ENCODE data around the gene MVB12B.
"Not testable (repeated sequence)": the region's sequence is repeated elsewhere in the genome, so short reads cannot be mapped to it uniquely, and the experiment has no call there.

MVB12B gene

DNA sequence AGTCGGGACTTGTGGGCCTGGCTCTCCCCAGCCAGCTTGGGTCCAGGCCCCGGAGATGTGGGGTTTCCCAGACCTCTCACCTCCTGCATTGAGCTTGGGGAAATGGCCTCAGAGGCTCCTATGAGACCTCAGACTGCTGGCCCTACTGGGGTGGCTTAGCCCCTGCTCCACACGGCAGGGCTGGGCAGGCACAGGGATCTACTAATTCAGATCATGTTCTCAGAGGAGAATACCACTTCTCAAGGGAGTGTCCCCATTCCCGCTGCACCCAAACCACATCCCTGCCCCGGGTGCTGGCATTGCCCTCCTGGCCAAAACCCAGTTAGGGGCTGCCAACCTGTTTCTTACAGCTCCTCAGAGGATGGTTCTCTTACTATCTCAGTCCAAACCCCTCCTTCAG, 205.0 kb downstream of the MVB12B start:
- no peak for DNase-seq (ENCODE audit: low read depth in 2 of 3, low spot score in 2 of 3)

DNA sequence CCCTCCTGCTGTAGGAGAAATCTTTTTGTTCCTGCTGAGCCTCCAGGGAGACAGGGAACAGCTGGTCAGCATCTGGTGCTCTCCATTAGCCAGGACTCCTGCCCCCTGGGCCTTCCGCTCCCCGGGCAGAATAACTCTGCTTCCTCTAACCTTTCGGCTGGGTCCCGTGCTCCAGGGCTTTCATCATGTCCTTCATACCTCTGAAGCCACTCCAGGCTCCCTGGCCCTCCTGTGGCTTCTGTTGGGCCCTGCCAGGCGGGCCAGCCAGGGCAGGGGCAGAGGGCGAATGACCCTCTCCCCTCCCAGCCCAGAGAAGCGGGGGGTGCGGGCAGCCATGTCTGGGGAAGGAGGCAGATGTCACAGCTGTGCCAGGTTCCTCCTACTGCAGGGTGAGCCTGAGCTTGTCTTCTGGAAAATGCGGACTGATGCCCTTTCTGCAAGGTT, 205.4 kb downstream of the MVB12B start:
- no peak for DNase-seq (ENCODE audit: low read depth in 2 of 3, low spot score in 2 of 3)

DNA sequence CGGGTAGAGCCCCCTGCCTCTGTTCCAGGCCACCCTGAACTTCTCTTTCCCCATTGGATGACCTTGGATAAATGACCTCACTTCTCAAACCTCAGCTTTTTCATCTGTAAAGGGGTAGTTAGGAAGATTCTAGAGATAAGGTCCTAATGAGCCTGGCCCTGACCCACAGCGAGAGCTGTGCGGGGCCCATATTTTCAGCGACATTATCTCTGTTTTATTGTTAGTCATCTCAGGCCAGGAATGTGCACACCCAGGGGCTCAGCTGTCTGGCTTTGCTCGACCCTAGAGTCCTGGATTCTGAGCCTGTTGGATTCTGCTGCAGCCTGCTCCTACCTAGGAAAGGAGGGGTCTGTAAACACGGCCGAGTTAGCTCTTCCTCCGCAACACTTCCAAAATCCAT, 205.9 kb downstream of the MVB12B start:
- DNase-seq (ENCODE audit: low read depth in 2 of 3, low spot score in 2 of 3) = no peak

DNA sequence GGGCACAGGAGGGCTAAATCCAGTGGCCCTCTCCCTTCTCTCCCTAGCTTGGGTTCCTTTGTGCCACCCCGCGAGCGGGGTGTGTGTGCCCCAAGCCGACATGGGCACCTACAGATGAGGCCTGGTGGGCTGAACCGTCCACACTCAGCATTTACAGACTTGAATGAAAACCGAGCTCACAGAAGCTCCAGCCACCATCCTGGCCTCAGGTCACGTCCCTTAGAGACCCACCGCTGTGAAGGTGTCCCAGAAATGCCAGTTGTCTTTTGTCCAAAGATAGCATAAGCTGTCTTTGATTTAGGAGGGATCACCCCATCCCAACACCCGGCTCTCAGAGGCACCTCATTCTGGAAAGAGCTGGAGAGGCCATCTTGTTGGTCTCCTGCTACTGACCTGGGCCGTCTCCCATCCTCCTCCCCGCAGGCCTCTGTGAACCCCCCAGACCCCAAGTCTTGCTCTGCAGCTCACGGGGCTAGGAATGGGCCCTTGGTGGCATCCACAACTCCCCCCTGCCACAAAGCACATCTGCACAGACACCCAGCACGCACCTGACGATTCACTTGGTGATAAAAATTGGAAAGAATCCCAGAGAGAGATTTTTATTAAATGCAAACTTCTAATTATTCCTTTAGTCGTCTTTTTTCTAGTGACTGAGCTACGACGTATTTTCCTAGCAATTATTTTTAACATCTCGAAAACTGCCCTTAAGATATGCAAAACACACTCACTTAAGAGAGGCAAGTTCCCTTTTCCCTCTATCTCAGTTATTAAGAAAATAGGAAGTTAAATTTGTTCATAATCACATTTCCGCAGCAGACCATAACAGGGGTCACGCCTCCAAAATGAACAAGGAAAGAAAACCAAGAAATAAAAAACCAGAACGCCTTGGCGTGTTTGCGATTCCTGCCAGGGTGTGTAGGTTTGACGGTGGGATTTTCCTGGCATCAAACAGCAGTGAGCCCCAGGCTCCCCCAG, 206.6 kb downstream of the MVB12B start:
- DNase-seq (ENCODE audit: low read depth in 2 of 3, low spot score in 2 of 3) = no peak

DNA sequence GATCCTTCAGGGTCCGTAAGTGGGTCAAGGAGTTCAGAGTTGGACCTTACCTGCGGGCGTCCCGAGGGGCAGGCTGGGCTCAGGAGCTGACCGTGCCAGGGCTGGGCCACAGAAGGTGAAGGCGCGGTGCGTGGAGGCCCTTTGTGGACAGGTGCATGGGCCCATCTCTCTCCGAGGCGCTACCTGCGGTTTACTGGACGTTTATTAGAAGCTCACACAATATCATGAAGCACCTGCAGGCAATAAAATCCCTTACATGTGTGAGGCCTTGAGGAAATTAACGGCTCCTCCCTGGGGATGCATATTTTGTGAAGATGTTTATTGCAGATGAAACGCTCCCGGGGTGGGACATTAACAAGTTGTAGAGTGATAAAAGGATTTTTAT, 207.3 kb downstream of the MVB12B start:
- DNase-seq (ENCODE audit: low read depth in 2 of 3, low spot score in 2 of 3) = no peak

DNA sequence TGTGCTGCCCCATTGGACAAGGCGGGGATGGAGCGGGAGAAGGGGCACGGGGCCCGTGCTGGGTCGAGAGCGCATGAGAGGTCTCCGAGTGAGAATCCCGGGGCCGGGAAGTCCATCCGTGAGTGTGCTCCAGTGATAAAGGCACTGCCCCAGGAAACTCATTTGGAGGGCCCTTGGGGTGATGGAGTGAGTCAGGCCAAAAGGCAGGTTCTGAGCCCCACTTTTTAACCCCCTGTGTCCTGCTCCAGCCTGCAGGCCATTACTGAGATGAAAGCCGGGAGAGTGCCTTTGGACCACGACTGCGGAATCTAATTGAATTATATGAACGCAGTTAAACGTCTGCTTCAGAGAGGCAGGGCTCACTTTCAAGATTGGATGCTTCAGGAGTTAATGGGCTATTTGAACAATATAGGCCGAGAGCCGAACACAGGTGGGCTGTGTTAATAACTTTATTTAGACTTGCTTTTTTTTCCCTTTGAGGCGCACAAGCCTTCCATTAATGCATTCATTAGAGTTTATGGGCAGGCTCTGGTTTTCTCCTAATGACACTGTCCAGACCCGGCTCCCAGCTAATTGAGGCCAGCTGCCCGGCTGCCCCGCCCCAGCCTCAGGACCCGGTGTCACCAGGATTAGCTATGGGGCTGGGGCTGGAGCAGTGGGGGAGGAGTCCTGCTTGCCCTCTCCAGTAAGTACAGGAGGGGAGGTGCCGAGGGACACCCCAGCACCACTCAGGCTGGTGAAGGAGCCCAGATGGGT, 208.0 kb downstream of the MVB12B start:
- DNase-seq (ENCODE audit: low read depth in 2 of 3, low spot score in 2 of 3) = no peak

DNA sequence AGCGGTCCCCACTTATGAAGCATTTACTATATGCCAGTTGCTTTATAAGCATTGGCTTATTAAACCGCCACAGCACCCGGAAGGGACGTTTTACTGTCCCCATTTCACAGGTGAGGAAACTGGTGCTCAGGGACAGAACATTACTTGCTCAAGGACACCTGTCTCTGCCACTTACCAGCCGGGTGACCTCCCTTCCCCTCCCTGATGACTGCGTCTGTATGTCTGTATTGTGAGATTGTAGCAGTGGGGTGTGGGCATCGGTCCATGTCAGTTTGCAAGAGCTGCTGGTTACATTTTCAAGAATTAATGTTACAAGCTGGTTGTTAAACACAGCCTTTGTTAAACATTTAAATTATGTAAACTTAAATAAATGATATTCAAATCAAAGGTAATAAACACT, 209.5 kb downstream of the MVB12B start:
- DNase-seq (ENCODE audit: low read depth in 2 of 3, low spot score in 2 of 3) = no peak

DNA sequence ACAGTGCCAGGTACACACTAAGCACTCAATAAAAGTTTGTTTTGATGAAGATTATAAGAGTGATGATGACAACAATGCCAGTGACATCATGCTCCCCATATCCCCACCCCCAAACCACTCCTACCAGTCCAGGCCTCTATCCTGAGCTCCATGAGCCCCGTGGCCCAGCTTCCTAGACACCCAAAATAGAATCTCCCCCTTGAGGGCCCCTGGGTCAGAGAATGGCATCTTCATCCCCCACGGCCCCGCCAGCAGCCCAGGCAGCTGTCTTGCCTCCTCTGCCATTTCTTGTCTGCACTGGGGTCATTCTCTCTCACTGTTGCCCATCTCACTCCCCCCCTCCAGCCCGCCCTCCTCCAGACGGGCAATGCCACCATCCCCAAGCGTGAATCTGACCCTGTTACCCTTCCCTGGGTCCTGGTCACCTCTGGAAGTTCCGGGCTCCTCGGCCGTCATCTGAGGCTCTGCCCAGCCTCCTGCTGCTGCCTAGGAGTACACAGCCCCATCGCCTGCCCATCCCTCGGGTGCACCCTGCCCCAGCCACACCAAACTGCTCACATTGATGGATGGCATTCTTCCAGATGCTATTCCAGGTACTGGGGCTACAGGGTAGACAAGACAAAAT, 210.3 kb downstream of the MVB12B start:
- DNase-seq (ENCODE audit: low read depth in 2 of 3, low spot score in 2 of 3) = no peak

DNA sequence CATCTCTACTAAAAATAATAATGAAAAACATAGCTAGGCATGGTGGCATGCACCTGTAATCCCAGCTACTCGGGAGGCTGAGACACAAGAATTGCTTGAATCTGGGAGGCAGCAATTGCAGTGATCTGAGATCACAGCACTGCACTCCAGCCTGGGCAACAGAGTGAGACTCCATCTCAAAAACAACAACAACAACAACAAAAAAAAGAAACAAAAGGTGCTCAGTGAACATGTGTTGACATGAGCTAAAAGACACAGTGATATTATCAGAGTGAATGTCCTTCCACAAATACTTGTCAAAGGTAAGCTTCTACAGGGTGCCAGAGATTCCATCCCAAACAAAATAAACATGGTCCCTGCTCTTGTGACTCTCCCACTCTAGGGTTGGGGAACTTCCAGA, 211.9 kb downstream of the MVB12B start:
- DNase-seq (ENCODE audit: low read depth in 2 of 3, low spot score in 2 of 3) = no peak

DNA sequence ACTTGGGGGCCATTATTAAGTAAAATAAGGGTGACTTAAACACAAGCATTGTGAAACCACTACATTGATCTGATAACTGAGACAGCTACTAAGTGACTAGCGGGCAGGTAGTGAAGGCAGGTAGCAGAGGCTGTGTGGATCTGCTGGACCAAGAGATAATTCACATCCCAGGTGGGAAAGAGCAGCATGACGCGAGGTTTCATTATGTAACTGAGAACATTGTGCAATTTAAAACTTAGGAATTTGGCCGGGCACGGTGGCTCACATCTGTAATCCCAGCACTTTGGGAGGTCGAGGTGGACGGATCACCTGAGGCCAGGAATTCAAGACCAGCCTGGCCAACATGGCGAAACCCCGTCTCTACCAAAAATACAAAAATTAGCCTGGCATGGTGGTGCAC, 213.8 kb downstream of the MVB12B start:
- DNase-seq (ENCODE audit: low read depth in 2 of 3, low spot score in 2 of 3) = not testable (repeated sequence)

DNA sequence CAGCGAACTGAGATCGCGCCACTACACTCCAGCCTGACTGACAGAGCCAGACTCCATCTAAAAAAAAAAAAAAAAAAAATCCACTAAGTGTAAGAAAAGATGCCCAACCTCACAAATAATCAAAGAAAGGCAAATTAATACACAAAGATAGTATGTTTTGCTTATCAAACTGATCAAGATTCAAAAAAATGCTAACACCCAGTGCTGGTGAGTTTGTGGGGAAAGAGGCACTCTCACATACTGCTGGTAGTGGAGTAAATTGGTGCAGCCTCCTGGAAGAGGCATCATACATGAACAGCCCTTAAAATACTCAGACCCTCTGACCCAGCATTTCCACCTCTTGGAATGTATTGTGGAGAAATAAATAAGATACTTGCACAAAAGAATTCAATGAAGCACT, 216.9 kb downstream of the MVB12B start:
- no peak for DNase-seq (ENCODE audit: low read depth in 2 of 3, low spot score in 2 of 3)

DNA sequence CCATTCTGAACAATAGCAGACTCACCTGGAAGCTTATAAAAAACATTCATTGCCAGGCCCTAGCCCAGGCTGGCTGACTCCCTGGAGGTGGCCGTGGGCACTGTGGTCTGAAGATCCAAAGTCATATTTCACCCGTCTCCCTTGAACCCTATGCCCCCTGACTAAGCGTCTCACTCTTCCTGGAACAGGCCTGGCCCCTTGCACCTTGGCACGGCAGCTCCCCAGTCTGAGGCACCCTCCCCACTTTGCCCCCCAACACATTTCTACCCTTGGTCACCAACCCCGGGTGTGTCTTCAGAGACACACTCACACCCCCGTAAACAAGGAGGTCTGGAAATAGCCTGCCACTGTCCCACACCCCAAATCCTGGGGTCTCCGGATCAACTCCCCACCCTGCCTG, 218.5 kb downstream of the MVB12B start:
- no peak for DNase-seq (ENCODE audit: low read depth in 2 of 3, low spot score in 2 of 3)

DNA sequence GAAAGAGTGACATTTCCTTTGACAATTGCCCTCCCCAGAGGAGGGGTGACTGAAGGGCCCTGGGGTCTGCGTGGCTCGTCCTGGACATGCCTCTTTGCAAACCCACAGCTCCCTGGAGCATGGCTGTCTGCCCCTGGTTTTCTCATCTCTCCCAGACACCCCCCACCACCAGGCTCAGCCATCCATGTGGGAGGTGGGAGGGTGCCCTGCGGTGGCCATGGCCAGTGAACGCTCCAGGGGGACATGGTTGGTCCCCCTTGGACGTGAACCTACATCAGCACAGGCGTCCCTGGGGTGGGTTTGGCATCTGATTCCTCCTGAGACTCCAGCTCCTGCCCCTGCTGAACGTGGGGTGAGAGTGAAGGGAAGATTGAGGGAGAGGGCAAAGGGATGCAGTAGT, 219.4 kb downstream of the MVB12B start:
- DNase-seq (ENCODE audit: low read depth in 2 of 3, low spot score in 2 of 3) = no peak

DNA sequence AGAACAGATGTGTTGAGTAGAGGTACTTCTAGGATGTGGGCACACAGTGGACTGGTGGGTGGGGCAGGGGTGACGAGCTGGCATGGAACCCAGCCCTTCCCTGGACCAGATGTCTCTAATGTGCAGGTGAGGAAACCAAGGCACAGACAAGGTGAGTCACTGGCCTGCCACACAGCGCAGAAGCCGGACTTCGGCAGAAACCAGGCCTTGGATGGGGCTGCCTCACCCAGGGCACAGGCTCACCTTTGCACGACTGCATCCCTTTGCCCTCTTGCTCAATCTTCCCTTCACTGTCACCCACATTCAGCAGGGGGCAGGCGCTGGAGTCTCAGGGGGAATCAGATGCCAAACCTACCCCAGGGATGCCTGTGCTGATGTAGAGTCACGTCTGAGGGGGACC, 221.7 kb downstream of the MVB12B start:
- no peak for DNase-seq (ENCODE audit: low read depth in 2 of 3, low spot score in 2 of 3)

DNA sequence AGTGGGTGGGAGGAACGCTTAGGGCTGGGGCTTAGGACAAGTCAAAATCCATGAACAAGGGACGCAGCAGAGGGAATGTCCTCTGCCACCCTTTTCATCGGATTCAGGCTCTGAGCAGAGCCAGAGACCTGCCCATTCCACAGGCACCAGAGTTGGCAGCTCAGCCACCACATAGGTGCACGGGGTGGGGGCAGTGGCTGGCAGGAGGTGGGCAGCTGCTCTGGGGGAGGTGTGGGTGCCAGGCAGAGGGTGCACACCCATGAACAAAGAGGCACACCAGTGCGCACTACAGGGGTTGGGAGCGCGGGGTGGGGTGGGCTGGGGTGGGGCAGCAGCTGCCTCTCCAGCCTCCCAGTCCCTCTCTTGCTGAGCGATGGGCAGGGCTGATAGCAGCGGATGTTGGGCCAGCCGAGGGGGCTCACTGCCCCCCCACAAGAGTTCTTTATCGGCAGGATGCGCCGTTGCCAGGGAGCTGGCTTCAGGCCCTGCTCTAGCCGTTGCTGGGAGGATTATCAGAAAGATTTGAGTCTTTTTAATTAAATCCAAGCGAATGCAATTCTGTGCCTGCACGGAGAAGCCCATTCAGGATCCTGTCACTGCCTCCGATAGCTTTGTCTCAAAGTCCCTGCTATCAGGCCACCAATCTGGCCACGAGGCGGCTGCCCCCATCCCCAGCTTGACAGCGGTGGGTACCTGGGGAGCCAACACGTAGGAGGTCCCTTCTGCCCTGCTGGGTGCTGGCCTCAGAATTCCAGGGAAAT, 222.8 kb downstream of the MVB12B start:
- DNase-seq (ENCODE audit: low read depth in 2 of 3, low spot score in 2 of 3) = no peak

DNA sequence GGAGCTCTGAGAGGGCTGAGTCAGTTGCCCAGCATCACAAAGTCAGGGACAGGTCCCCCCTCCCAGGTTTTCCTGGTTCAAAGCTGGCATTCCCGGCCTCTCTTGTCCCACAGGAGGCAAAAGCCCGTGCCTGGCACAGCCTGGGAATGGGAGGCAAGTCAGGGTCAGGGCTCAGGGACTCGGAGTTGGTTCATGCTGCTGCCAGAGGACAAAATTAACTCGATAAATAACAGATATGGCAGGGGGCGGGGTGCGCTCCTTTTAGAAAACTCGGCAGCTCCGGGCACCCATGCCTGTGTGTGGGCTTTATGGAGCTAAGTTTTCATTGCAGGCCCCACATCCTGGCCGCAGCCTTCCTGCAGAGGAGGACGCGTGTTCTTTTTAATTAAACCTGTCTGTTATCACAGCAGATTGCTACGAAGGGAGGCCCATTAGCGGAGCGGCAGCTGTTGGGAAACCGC, 224.3 kb downstream of the MVB12B start:
- no peak for DNase-seq (ENCODE audit: low read depth in 2 of 3, low spot score in 2 of 3)

DNA sequence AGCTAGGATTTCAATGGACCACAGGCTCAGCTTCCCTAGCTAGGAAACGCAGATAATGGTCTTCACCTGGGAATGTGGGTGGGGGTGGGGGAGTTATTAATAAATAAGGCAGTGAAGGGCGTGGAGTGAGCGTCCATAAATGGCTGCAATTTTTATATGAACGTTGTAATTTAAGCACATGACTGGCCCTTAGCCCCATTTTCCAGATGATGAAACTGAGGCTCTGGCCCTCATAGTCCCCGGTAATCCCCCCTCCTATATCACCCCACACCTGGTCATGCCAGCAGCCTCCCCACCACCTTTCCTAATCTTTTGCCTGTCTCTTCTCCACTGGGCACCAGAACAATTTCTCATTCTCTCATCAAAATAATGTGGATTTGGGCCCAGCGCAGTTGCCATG, 225.2 kb downstream of the MVB12B start:
- no peak for DNase-seq (ENCODE audit: low read depth in 2 of 3, low spot score in 2 of 3)

DNA sequence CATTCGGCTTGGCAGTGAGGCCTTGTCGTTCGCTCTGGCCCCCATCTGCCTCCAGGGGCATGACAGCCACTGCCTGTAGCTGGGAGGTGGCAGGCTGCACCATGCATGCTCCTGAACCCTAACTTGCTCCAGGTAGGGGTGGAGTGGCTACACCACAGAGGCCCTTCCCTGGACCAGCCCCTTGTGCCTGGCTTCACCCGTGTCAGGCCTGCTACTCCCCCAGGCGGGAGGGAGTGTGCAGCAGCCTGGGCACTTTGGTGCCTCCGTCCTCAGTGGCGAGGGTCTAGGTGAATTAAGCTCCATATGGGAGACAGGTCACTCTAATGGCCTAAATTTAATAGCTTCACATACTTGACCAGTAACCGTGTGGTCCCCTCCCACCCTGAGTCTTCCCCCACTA, 227.7 kb downstream of the MVB12B start:
- no peak for DNase-seq (ENCODE audit: low read depth in 2 of 3, low spot score in 2 of 3)

DNA sequence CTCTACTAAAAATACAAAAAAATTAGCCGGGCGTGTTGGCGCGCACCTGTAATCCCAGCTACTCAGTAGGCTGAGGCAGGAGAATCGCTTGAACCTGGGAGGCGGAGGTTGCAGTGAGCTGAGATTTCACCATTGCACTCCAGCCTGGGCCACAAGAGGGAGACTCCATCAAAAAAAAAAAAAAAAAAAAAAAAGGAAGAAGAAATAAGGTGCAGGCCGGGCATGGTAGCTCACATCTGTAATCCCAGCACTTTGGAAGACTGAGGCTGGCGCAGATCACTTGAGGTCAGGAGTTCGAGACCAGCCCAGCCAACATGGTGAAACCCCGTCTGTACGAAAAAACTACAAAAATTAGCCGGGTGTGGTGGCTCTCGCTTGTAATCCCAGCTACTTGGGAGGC, 228.8 kb downstream of the MVB12B start:
- DNase-seq (ENCODE audit: low read depth in 2 of 3, low spot score in 2 of 3) = not testable (repeated sequence)

Data from activated CD8-positive, alpha-beta memory T cell treated with anti-CD3 and anti-CD28 coated beads for 48 hours (primary cell).